Measurements from ENCODE around the gene TRAPPC2L.

The TRAPPC2L gene

GRCh38 chr16:88835818-88836217 is 21.1 kb upstream of the TRAPPC2L start:
- DNase-seq (ENCODE audit: low read depth) = no peak
- TF ChIP-seq CTCF (conservative IDR thresholded peaks at IDR 0.05; ENCODE audit: low read depth, low read length) = no peak
- H3K4me3 ChIP-seq (ENCODE audit: low read length) = no peak overlapping the region

GRCh38 chr16:88836791-88837190 is 20.1 kb upstream of the TRAPPC2L start:
- no peak overlapping the region for H3K4me3 ChIP-seq (ENCODE audit: low read length)
- no peak for TF ChIP-seq CTCF (conservative IDR thresholded peaks at IDR 0.05; ENCODE audit: low read depth, low read length)
- no peak for DNase-seq (ENCODE audit: low read depth)

GRCh38 chr16:88837806-88838205 is 19.1 kb upstream of the TRAPPC2L start:
- TF ChIP-seq CTCF (conservative IDR thresholded peaks at IDR 0.05; ENCODE audit: low read depth, low read length) = no peak
- no peak overlapping the region for H3K4me3 ChIP-seq (ENCODE audit: low read length)
- no peak for DNase-seq (ENCODE audit: low read depth)

DNA sequence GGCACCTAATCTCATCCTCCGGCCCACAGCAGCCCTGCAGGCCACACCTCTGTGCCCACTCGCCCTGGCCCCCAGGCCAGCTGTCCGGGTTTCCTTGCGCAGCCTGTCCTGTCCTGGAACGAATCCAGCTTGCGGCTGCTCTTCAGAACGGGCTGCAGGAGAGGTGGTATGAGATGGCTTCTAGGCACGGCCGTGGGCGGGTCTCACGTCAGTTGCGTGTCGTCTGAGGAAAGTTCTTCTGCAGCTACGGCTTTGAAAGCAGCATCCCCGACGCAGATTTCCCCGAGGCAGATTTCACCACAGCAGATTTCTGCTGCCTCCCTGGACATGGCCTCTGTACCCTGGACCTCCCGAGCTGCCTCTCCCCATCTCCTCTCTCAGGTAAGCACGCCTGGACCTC is 18.4 kb upstream of the TRAPPC2L start:
- no peak for TF ChIP-seq CTCF (conservative IDR thresholded peaks at IDR 0.05; ENCODE audit: low read depth, low read length)
- DNase-seq (ENCODE audit: low read depth) = no peak
- no peak overlapping the region for H3K4me3 ChIP-seq (ENCODE audit: low read length)

- TF ChIP-seq CTCF (conservative IDR thresholded peaks at IDR 0.05; ENCODE audit: low read depth, low read length) = no peak
- no peak overlapping the region for H3K4me3 ChIP-seq (ENCODE audit: low read length)
- DNase-seq (ENCODE audit: low read depth) = no peak
Measured at GRCh38 chr16:88839026-88839529, 17.8 kb upstream of the TRAPPC2L start.

DNA sequence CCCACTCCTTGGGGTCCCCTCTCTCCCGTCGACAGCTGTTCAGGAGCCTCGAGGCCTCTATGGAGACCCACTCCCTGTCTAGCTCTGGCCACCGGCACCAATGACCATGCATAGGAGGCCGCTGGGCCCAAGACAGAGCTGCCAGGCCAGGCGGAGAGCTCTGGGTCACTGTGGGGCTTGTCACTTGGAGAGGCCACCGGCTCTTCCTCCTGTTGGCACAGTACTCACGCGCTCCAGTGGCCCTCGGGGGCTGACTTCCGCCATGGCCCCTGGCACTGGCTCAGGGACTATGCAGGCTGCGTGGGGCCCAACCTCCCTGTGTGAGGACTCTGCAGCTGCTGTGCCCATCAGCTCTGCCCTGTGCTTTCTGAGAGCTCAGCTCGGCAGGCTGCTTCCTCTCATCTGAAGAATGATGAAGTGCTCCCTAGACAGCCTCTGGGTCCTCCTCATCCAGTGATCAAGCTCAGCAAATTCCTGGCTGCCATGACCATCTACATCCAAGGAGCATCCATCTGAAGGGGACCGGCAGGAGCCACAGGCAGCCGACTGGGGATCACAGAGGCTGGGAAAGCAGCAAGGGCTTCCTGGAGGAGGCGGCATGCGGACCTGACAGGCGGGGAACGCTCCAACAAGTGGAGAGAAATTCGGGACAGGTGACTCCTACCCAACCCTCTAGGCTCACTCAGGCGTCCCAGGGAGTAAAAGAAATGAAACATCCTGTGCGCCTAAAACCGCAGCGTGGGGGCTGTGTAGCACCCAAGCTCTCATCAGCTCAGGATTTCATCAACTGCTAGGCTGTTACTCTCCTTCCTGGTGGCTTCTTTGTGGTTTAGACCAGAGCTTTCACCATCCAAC is 17.0 kb upstream of the TRAPPC2L start:
- no peak for TF ChIP-seq CTCF (conservative IDR thresholded peaks at IDR 0.05; ENCODE audit: low read depth, low read length)
- no peak for DNase-seq (ENCODE audit: low read depth)
- no peak overlapping the region for H3K4me3 ChIP-seq (ENCODE audit: low read length)

All from retinal pigment epithelial cell (primary cell).